ENCODE data around the gene OR13C2. TPM values are rescaled to one million over a fixed set of nuclear protein-coding genes. Genes with fewer than 3 reads are reported as not detected.
"Not testable (repeated sequence)": the region's sequence is repeated elsewhere in the genome, so short reads cannot be mapped to it uniquely, and the experiment has no call there.

OR13C2 gene
- total RNA-seq, 1 experiment from 2014 or later, result not detected

- no peak overlapping the region for H3K4me3 ChIP-seq (ENCODE audit: low read depth, low read length, poor library complexity, severe bottlenecking)
- H3K36me3 ChIP-seq (ENCODE audit: insufficient read depth, low read length, poor library complexity, severe bottlenecking), result no peaks in the 10 kb centered on the region
- no peaks in the 10 kb centered on the region for H3K4me1 ChIP-seq (ENCODE audit: insufficient read depth, low read length, poor library complexity, severe bottlenecking)
- DNase-seq (ENCODE audit: low spot score), result no peak
- no peaks in the 10 kb centered on the region for H3K27me3 ChIP-seq (replicated peaks; ENCODE audit: insufficient read depth, low read depth, low read length, poor library complexity)
- no TSS peak for BruUV-seq (replicated peaks)
- no peak overlapping the region for H3K27ac ChIP-seq (ENCODE audit: low read depth, low read length, poor library complexity, severe bottlenecking)
- CTCF ChIA-PET, result no interaction called here
- POLR2A ChIA-PET (ENCODE audit: low non-redundant PET), result no interaction called here
- intact Hi-C loops (cut with micrococcal nuclease; ENCODE audit: unreplicated experiment), result no loop called here
- TF ChIP-seq CTCF (conservative IDR thresholded peaks at IDR 0.05; ENCODE audit: low read depth, low read length) (peak; percentile 38), EZH2 (IDR thresholded peaks at IDR 0.05; ENCODE audit: borderline replicate concordance, low read depth, low read length, poor library complexity, severe bottlenecking) (no peak)
- H3K9me3 ChIP-seq (ENCODE audit: low read depth, low read length, poor library complexity, severe bottlenecking), result no peaks in the 10 kb centered on the region
Measured at GRCh38 chr9:104608336-104608735, 2.9 kb upstream of the OR13C2 start.

- ChIA-PET POLR2A (ENCODE audit: low non-redundant PET) (no interaction called here), CTCF (no interaction called here)
- no peaks in the 10 kb centered on the region for H3K36me3 ChIP-seq (ENCODE audit: insufficient read depth, low read length, poor library complexity, severe bottlenecking)
- intact Hi-C loops (cut with micrococcal nuclease; ENCODE audit: unreplicated experiment), result no loop called here
- H3K27ac ChIP-seq (ENCODE audit: low read depth, low read length, poor library complexity, severe bottlenecking), result no peak overlapping the region
- DNase-seq (ENCODE audit: low spot score), result peak; percentile 1
- H3K4me3 ChIP-seq (ENCODE audit: low read depth, low read length, poor library complexity, severe bottlenecking), result no peak overlapping the region
- H3K27me3 ChIP-seq (replicated peaks; ENCODE audit: insufficient read depth, low read depth, low read length, poor library complexity), result no peaks in the 10 kb centered on the region
- BruUV-seq (replicated peaks), result no TSS peak
- H3K9me3 ChIP-seq (ENCODE audit: low read depth, low read length, poor library complexity, severe bottlenecking), result no peaks in the 10 kb centered on the region
- TF ChIP-seq EZH2 (IDR thresholded peaks at IDR 0.05; ENCODE audit: borderline replicate concordance, low read depth, low read length, poor library complexity, severe bottlenecking) (no peak), CTCF (conservative IDR thresholded peaks at IDR 0.05; ENCODE audit: low read depth, low read length) (no peak)
- no peaks in the 10 kb centered on the region for H3K4me1 ChIP-seq (ENCODE audit: insufficient read depth, low read length, poor library complexity, severe bottlenecking)
Measured at GRCh38 chr9:104606152-104606551, 725 bp upstream of the OR13C2 start.

- DNase-seq (ENCODE audit: low spot score), result no peak
- ChIA-PET CTCF (no interaction called here), POLR2A (ENCODE audit: low non-redundant PET) (no interaction called here)
- Histone ChIP-seq H3K27me3 (replicated peaks; ENCODE audit: insufficient read depth, low read depth, low read length, poor library complexity) (no peaks in the 10 kb centered on the region), H3K4me3 (ENCODE audit: low read depth, low read length, poor library complexity, severe bottlenecking) (no peak overlapping the region), H3K4me1 (ENCODE audit: insufficient read depth, low read length, poor library complexity, severe bottlenecking) (no peaks in the 10 kb centered on the region), H3K9me3 (ENCODE audit: low read depth, low read length, poor library complexity, severe bottlenecking) (no peaks in the 10 kb centered on the region), H3K36me3 (ENCODE audit: insufficient read depth, low read length, poor library complexity, severe bottlenecking) (no peaks in the 10 kb centered on the region), H3K27ac (ENCODE audit: low read depth, low read length, poor library complexity, severe bottlenecking) (no peak overlapping the region)
- no TSS peak for BruUV-seq (replicated peaks)
- TF ChIP-seq CTCF (conservative IDR thresholded peaks at IDR 0.05; ENCODE audit: low read depth, low read length), result no peak
- TF ChIP-seq EZH2 (IDR thresholded peaks at IDR 0.05; ENCODE audit: borderline replicate concordance, low read depth, low read length, poor library complexity, severe bottlenecking), result no peak
- intact Hi-C loops (cut with micrococcal nuclease; ENCODE audit: unreplicated experiment), result no loop called here
Measured at GRCh38 chr9:104604801-104605200, 626 bp downstream of the OR13C2 start.

GRCh38 chr9:104599313-104599712 is 6.1 kb downstream of the OR13C2 start, which contains the start of gene OR13C5:
OR13C5 (minus strand) TSS chr9:104599413; CDS start chr9:104599413, 0 bp downstream.
- H3K9me3 ChIP-seq (ENCODE audit: low read depth, low read length, poor library complexity, severe bottlenecking); H3K4me1 ChIP-seq (ENCODE audit: insufficient read depth, low read length, poor library complexity, severe bottlenecking); H3K27me3 ChIP-seq (replicated peaks; ENCODE audit: insufficient read depth, low read depth, low read length, poor library complexity); H3K4me3 ChIP-seq (ENCODE audit: low read depth, low read length, poor library complexity, severe bottlenecking); H3K36me3 ChIP-seq (ENCODE audit: insufficient read depth, low read length, poor library complexity, severe bottlenecking); intact Hi-C loops (cut with micrococcal nuclease; ENCODE audit: unreplicated experiment); DNase-seq (ENCODE audit: low spot score); CTCF ChIA-PET; POLR2A ChIA-PET (ENCODE audit: low non-redundant PET); H3K27ac ChIP-seq (ENCODE audit: low read depth, low read length, poor library complexity, severe bottlenecking); BruUV-seq (replicated peaks): not testable (repeated sequence)

- POLR2A ChIA-PET (ENCODE audit: low non-redundant PET), result interaction anchor here (0.7 kb wide), 1 partner anchor 94 kb away, joined by 3 read pairs; no protein-coding TSS in a partner anchor
- H3K9me3 ChIP-seq (ENCODE audit: low read depth, low read length, poor library complexity, severe bottlenecking); intact Hi-C loops (cut with micrococcal nuclease; ENCODE audit: unreplicated experiment); H3K27ac ChIP-seq (ENCODE audit: low read depth, low read length, poor library complexity, severe bottlenecking); H3K36me3 ChIP-seq (ENCODE audit: insufficient read depth, low read length, poor library complexity, severe bottlenecking); H3K4me3 ChIP-seq (ENCODE audit: low read depth, low read length, poor library complexity, severe bottlenecking); H3K27me3 ChIP-seq (replicated peaks; ENCODE audit: insufficient read depth, low read depth, low read length, poor library complexity); H3K4me1 ChIP-seq (ENCODE audit: insufficient read depth, low read length, poor library complexity, severe bottlenecking); BruUV-seq (replicated peaks); CTCF ChIA-PET; DNase-seq (ENCODE audit: low spot score): not testable (repeated sequence)
Measured at GRCh38 chr9:104598749-104599148, 6.7 kb downstream of the OR13C2 start.

All from A673 (cell line).